ENCODE measurements around the gene HAUS1.

Gene HAUS1

GRCh38 chr18:46104128-46104911 is at the start of gene HAUS1:
TSS of gene HAUS1 (plus strand) at chr18:46104385. CDS start at chr18:46104412, 27 bp downstream.
- Mint-ChIP-seq H3K9me3 (ENCODE audit: low read depth) (no peaks in the 10 kb centered on the region), H3K27me3 (no peaks in the 10 kb centered on the region), H3K4me3 (peak within 1 kb of the TSS; percentile 97), H3K27ac (peak within 1 kb of the TSS; percentile 91), H3K36me3 (peaks cover 2% of the 10 kb centered on the region), H3K4me1 (ENCODE audit: low read depth) (peaks cover 34% of the 10 kb centered on the region)

DNA sequence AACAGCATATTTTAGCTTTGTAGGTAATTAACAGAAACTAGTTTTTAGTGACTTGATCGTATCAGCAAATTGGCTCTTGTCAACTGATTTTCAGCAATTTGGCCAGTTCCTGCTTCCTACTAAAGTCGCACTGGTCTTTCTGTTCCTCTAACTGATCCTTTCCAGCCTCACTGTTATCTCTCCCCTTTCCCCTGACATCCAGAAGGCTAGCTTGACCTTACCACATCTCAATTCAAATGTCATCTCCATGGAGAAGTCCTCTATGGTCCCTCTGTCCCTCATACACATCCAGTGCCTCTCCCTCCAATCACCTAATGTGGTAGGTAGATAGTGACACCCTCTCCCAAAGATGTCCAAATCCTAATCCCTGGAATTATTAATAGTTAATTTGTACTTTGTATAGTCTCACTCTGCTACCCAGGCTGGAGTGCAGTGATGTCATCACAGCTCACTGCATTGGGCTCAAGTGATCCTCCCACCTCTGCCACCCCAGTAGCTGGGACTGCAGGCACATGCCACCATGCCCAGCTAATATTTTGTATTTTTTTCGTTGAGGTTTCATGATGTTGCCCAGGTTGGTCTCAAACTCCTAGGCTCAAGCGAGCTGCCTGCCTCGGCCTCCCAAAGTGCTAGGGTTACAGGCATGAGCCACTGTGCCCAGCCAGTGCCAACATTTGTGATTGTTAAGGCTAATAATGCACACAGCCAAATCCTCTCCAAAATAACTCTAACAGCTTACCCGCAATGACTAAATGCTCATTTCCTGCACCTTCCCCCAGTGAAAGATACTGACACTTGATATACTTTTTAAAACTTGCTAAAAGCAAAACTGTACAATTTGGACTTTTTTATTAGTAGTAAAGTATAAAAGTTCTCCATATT is 49.0 kb upstream of the HAUS1 start:
- Mint-ChIP-seq H3K4me1 (ENCODE audit: low read depth) (peaks cover 37% of the 10 kb centered on the region), H3K9me3 (ENCODE audit: low read depth) (no peaks in the 10 kb centered on the region), H3K36me3 (peaks cover 3% of the 10 kb centered on the region), H3K27me3 (no peaks in the 10 kb centered on the region), H3K27ac (peak overlapping the region; percentile 42), H3K4me3 (peak overlapping the region; percentile 61)

GRCh38 chr18:46055838-46056230 is 48.4 kb upstream of the HAUS1 start:
- Mint-ChIP-seq H3K4me3 (peak overlapping the region; percentile 61), H3K27me3 (no peaks in the 10 kb centered on the region), H3K27ac (peak overlapping the region; percentile 42), H3K4me1 (ENCODE audit: low read depth) (peaks cover 37% of the 10 kb centered on the region), H3K9me3 (ENCODE audit: low read depth) (no peaks in the 10 kb centered on the region), H3K36me3 (peaks cover 3% of the 10 kb centered on the region)

DNA sequence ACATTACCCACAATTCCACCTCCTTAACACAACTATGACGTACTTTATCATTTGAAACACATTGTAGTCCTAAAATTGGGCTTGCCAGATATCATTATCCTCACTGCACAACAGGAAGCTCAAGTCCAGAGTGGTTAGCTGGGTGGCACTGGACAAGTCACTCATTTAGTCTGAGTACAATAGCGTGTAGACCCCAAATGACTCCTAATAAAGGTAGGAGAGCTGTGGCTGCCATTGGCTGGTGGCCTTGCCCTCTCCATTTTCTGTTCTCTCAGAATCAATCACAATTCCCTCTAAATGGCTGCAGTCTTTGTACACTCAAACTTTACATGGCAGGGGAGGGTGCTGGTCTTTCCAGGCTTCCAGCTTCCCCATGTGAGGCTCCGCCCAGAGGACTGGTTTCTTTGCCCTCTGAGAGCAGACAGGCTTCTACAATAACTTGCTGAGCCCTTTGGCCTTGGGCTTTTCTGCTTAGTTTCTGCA is 43.8 kb upstream of the HAUS1 start:
- Mint-ChIP-seq H3K36me3 (peaks cover 3% of the 10 kb centered on the region), H3K27me3 (no peaks in the 10 kb centered on the region), H3K4me1 (ENCODE audit: low read depth) (peaks cover 10% of the 10 kb centered on the region), H3K27ac (no peak overlapping the region), H3K4me3 (no peak overlapping the region), H3K9me3 (ENCODE audit: low read depth) (no peaks in the 10 kb centered on the region)

DNA sequence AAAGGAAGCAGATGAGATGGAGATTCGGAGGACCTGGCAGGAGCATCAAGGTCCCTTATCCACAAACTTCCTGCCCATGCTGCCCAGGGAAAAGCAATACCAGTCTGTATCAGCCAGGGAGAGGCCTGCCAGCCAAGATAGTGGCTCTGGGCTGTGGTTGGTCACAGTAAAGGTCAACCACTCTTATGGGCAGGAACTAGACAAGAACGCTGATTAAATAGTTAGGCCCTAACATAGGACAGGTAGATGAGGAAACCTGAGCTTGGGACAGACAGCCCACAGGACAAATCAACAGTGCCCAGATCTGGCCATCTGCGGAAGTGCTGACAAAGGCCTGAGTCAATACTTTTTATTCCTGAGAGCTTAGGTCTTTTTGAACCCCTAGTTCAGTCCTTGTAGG is 42.8 kb upstream of the HAUS1 start:
- Mint-ChIP-seq H3K4me1 (ENCODE audit: low read depth) (no peaks in the 10 kb centered on the region), H3K4me3 (no peak overlapping the region), H3K36me3 (peaks cover 3% of the 10 kb centered on the region), H3K27me3 (no peaks in the 10 kb centered on the region), H3K9me3 (ENCODE audit: low read depth) (no peaks in the 10 kb centered on the region), H3K27ac (no peak overlapping the region)

- no peak overlapping the region for H3K27ac Mint-ChIP-seq
- H3K4me1 Mint-ChIP-seq (ENCODE audit: low read depth): no peaks in the 10 kb centered on the region
- no peak overlapping the region for H3K4me3 Mint-ChIP-seq
- no peaks in the 10 kb centered on the region for H3K27me3 Mint-ChIP-seq
- peaks cover 3% of the 10 kb centered on the region for H3K36me3 Mint-ChIP-seq
- H3K9me3 Mint-ChIP-seq (ENCODE audit: low read depth): no peaks in the 10 kb centered on the region
Measured at GRCh38 chr18:46061796-46062195, 42.4 kb upstream of the HAUS1 start.

- Mint-ChIP-seq H3K27me3 (no peaks in the 10 kb centered on the region), H3K36me3 (peaks cover 3% of the 10 kb centered on the region), H3K9me3 (ENCODE audit: low read depth) (no peaks in the 10 kb centered on the region), H3K27ac (no peak overlapping the region), H3K4me1 (ENCODE audit: low read depth) (no peaks in the 10 kb centered on the region), H3K4me3 (no peak overlapping the region)
Measured at GRCh38 chr18:46062781-46063180, 41.4 kb upstream of the HAUS1 start.

- peaks cover 21% of the 10 kb centered on the region for H3K4me1 Mint-ChIP-seq (ENCODE audit: low read depth)
- H3K27ac Mint-ChIP-seq: no peak overlapping the region
- H3K4me3 Mint-ChIP-seq: no peak overlapping the region
- H3K27me3 Mint-ChIP-seq: no peaks in the 10 kb centered on the region
- H3K36me3 Mint-ChIP-seq: peaks cover 3% of the 10 kb centered on the region
- H3K9me3 Mint-ChIP-seq (ENCODE audit: low read depth): no peaks in the 10 kb centered on the region
Measured at GRCh38 chr18:46067438-46068007, 36.7 kb upstream of the HAUS1 start.

- no peaks in the 10 kb centered on the region for H3K9me3 Mint-ChIP-seq (ENCODE audit: low read depth)
- peaks cover 2% of the 10 kb centered on the region for H3K36me3 Mint-ChIP-seq
- peaks cover 32% of the 10 kb centered on the region for H3K4me1 Mint-ChIP-seq (ENCODE audit: low read depth)
- H3K27ac Mint-ChIP-seq: no peak overlapping the region
- no peaks in the 10 kb centered on the region for H3K27me3 Mint-ChIP-seq
- no peak overlapping the region for H3K4me3 Mint-ChIP-seq
Measured at GRCh38 chr18:46068763-46069162, 35.4 kb upstream of the HAUS1 start.

GRCh38 chr18:46069524-46069923 is 34.7 kb upstream of the HAUS1 start:
- H3K27ac Mint-ChIP-seq: peak overlapping the region; percentile 17
- no peaks in the 10 kb centered on the region for H3K27me3 Mint-ChIP-seq
- peaks cover 36% of the 10 kb centered on the region for H3K4me1 Mint-ChIP-seq (ENCODE audit: low read depth)
- no peaks in the 10 kb centered on the region for H3K9me3 Mint-ChIP-seq (ENCODE audit: low read depth)
- H3K4me3 Mint-ChIP-seq: peak overlapping the region; percentile 5
- H3K36me3 Mint-ChIP-seq: no peaks in the 10 kb centered on the region

GRCh38 chr18:46070232-46070631 is 34.0 kb upstream of the HAUS1 start:
- no peaks in the 10 kb centered on the region for H3K27me3 Mint-ChIP-seq

DNA sequence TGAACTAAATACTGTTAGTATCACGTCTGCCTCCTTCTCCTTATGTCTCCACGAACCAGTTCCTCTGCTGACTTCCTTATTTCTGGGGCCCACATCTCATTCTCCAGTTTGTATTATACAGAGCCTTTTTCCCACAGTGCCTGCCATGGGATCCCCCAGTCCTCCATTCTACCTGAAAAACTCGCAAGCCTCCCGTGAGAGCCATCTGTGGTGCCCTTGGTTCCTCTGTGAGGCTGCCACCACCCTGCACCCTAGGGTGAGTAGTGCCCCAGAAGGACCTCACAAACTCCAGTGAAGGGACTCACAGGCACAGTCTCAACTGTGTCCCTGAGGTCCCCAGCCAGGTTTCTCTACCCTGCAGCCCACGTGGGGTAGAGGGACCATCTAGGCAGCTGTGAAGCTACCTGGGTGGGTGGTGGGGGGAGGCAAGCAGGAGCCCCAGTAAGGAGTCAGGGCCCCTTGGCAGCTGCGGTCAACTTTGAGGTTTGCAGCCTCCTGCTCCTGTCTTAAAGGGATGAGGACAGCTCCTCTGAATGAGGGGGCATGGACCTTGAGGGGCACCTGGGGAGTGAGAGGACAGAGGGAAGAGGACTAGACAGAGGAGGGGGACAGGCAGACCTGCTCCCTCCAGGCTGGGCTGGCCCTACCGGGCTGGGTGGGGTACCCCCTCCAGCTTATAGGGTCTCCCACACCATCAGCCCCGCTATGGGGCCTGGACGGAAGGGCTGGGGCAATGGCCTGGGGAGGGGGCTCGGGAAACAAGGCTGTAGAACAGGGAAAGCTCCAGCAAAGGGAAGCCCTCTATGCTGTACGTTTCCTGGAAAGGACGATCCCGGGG is 33.2 kb upstream of the HAUS1 start:
- peaks cover 36% of the 10 kb centered on the region for H3K4me1 Mint-ChIP-seq (ENCODE audit: low read depth)
- H3K27me3 Mint-ChIP-seq: no peaks in the 10 kb centered on the region
- no peaks in the 10 kb centered on the region for H3K36me3 Mint-ChIP-seq
- peak overlapping the region; percentile 68 for H3K27ac Mint-ChIP-seq
- peak overlapping the region; percentile 87 for H3K4me3 Mint-ChIP-seq
- no peaks in the 10 kb centered on the region for H3K9me3 Mint-ChIP-seq (ENCODE audit: low read depth)

More at GRCh38 chr18:46070232-46070631, 34.0 kb upstream of the HAUS1 start:
- peaks cover 36% of the 10 kb centered on the region for H3K4me1 Mint-ChIP-seq (ENCODE audit: low read depth)
- H3K27ac Mint-ChIP-seq: no peak overlapping the region
- H3K36me3 Mint-ChIP-seq: no peaks in the 10 kb centered on the region
- peak overlapping the region; percentile 5 for H3K4me3 Mint-ChIP-seq
- H3K9me3 Mint-ChIP-seq (ENCODE audit: low read depth): no peaks in the 10 kb centered on the region

DNA sequence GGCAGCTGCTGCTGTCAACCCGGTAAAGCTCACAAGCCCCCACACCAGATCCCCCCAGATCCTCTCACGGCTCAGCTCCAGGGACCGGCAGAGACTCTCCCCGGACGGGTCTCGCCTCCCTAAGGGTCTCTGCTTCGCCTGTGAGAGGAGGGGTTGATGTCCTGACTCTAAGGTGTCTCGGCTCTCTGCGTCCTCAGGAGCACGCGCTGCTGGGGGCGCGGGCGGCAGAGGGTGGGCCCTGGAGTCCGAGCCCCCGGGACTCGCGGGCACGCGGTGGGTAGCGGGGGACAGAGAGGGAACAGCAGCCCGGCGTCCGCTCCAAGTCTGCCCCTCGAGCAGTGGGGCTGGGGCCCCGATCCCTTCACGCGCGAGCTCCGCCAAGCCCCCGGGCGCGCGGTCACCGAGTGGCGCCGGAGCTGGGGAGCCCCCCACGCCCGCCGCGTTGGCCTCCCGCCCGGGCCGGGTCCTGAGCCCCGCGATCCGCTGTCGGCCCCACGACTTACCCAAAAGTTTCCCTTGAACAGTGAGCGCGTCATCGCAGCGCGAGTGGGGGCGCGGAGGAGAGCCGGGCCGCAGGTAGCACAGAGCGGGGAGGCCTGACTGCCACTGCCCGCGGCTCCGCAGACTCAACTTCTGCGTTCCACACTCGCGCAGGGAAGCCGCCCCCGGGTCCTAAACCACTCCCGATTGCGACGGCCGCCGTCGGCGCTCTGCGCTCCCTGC is 32.4 kb upstream of the HAUS1 start, which contains the start of gene PSTPIP2:
Gene PSTPIP2, minus strand, starts transcription at position 608 of the 723 bp plus-strand sequence. Its CDS starts 72 bp downstream, at position 536.
- H3K27ac Mint-ChIP-seq: peak within 1 kb of the TSS; percentile 68
- no peaks in the 10 kb centered on the region for H3K9me3 Mint-ChIP-seq (ENCODE audit: low read depth)
- H3K36me3 Mint-ChIP-seq: no peaks in the 10 kb centered on the region
- peak within 1 kb of the TSS; percentile 87 for H3K4me3 Mint-ChIP-seq
- H3K27me3 Mint-ChIP-seq: no peaks in the 10 kb centered on the region
- H3K4me1 Mint-ChIP-seq (ENCODE audit: low read depth): peaks cover 36% of the 10 kb centered on the region

All from activated naive CD8-positive, alpha-beta T cell (primary cell).